HG03558 (cell line): ENCODE data around the gene MLST8.

Experiments used
- ATAC-seq: cut with Tn5 transposase; IDR thresholded peaks from one replicate; pipeline ENCODE4 v1.9.1; 2021; ENCODE audit warnings: moderate number of reproducible peaks; ENCODE audit not compliant: unreplicated experiment; ENCODE audit errors: extremely low read depth

MLST8 gene

DNA sequence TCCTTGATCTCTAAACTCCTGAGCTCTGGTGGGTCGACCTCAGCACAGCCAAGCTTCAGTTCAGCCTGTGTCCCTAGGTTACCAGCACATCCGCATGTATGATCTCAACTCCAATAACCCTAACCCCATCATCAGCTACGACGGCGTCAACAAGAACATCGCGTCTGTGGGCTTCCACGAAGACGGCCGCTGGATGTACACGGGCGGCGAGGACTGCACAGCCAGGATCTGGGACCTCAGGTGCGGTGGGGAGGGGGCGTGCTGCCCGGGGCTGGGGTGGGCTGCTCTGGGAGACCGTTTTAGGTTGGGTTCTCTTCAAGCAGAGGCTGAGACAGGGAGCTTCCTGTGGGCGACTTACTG lies 1.1 kb downstream of the MLST8 start:
- ATAC-seq: no peak

DNA sequence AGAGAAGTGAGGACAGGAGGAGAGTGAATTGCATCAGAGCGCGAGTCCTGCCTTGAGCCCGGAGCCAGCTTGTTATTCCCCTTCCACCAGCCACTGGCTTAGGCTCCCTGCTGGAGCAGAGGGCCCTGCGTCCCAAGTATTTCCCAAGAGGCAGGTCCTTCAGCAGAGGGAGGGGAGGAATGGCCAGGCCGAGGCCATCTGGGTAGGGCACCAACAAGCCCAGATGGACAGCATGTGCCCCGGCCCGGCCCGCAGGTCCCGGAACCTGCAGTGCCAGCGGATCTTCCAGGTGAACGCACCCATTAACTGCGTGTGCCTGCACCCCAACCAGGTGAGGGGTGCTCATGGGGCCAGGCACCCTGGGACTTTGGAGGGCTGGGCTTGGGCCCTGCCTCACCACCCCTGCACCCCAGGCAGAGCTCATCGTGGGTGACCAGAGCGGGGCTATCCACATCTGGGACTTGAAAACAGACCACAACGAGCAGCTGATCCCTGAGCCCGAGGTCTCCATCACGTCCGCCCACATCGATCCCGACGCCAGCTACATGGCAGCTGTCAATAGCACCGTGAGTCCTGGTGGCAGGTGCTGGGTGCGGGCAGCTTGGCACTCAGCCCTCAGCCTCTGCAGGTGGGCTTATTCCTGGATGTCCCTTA lies 1.7 kb downstream of the MLST8 start:
- ATAC-seq: no peak

DNA sequence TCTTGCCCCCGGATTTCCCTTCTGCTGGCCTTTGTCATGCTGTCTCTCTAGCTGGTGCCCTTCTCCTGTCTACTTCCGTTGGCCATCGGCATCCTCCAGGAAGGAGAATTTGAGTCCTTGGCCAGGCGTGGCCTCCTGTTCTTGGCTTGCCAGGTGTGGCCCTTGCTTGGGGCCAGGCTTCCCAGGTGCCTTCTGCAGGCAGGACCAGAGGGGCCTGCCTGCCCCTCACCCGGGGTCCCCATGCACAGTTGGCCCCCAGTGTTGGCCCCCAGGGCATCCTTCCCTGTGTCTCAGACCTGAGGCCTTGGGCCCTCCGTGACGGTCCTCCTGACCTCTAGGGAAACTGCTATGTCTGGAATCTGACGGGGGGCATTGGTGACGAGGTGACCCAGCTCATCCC lies 2.6 kb downstream of the MLST8 start:
- no peak for ATAC-seq

DNA sequence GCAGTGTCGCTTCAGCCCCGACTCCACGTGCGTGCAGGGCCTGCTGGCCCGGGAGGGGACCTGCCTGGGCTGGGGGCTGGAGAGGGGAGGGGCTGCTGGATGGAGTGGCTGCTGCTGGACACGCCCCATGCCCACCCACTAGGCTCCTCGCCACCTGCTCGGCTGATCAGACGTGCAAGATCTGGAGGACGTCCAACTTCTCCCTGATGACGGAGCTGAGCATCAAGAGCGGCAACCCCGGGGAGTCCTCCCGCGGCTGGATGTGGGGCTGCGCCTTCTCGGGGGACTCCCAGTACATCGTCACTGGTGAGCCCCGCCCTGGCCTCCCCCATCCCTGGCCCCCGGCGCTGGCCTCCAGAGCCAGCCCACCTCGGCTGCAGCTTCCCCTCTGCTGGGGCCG lies 3.1 kb downstream of the MLST8 start:
- ATAC-seq: no peak

DNA sequence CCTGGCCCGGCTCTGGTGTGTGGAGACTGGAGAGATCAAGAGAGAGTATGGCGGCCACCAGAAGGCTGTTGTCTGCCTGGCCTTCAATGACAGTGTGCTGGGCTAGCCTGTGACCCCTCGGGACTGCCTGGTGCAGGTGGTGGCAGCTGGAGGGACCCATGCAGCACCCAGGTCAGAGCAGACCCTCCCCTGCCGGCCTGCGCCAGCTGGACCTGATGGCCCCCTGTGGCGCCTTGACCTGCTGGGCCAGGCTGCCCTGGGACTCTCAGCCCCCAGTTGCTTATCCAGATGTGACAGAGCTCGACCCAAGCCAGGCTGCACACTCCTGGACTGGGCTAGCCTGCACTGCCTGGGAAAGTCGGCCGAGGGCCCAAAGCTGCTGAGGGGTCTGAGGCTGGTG lies 3.5 kb downstream of the MLST8 start:
- no peak for ATAC-seq

DNA sequence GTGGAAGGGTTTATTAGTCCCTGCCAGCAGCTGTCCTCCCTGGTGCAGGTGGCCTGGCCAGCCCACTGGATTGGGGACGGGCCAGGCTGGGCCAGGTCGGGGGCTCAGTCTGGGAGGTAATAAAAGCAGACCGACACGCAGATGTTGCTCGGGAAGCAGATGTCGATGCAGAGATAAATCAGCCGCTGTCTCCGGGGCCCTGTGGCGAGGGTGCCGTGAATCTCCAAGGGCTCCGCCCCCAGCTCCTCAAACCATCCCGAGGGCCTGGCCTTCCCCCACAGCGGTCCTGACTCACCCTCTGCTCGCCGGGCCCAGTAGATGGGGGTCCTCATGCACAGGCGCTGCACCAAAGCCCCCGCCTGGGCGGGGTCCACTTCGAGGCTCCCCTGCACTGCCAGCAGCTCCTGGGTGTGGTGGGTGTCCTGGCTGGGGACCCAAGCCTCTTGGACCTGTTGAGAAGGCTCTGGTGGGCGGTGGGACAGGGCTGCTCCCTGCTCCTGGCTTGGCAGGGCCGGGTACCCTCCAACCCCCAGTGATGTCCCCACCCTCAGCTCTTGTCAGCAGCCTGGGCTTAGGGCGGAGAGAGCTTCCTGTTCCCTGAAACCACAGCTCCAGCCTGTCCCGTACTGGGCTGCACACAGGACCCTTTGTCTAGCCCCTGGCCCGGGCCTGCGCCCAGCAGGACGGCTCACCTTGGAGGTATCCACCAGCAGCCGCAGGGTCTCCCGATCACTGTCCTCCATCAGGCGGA lies 4.2 kb downstream of the MLST8 start:
- no peak for ATAC-seq

DNA sequence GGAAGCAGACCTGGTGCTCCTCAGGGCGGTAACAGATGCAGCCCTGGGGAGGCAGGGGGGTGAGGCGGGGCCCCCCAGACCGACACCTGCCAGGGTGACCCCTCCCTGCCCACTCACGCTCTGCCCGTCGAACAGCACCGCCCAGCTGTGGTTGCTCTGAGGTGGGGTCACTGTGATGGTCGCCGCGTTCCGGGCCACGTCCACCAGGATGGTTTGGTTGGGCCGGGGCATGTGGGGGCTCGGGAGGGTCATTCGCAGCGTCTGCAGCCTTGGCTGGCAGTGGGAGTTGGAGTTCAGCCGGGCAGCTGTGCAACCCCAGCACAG lies 4.7 kb downstream of the MLST8 start:
- no peak for ATAC-seq

DNA sequence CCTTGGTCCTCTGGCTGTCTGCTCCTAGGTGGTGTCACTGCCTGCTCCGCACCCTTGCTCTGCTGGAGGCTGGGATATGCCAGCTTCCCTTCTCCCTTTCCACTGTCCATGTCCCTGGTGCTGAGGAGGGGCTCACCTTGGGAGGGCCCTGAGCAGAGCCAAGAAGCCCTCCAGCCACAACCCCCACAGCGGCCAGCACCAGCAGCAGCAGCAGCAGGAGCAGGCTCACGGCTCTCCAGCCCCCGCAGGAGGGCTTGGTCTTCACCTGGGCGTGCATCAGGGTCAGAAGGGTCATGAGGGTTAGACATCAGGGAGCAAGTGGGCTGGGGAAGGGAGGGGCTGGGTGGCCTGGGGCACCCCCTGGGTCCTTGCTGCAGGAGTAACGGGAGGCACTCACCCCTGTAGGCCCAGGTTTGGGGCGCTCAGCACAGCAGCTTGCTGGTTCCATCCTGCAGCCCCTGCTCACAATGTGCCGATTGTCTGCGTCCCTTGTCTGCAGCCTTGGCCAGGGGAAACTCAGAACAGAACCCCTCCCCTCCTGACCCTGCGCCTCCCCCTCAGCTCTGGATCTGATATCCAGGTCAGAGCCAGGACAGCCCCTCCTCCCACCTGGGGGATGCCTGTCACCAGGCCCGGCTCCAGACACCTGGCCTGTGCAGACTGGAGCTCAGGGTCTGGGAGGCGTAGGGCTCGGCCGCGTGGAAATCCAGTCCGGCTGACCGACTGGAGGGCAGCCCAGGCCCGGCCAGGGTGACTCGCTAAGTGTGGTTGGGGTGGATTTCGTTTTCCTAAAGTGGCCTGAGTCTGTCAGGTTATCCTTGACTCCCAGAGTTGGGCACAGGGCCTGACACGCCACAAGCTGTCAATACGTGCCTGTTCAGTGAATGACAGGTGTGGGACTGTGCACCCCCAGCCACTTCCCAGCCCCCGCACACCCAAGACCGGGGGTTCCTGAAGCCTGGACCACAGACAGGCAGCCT lies 5.4 kb downstream of the MLST8 start, which contains the start of gene BRICD5:
Gene BRICD5, minus strand, starts transcription at position 478 of the 980 bp plus-strand sequence. Its CDS starts 30 bp downstream, at position 448.
- ATAC-seq: no peak

DNA sequence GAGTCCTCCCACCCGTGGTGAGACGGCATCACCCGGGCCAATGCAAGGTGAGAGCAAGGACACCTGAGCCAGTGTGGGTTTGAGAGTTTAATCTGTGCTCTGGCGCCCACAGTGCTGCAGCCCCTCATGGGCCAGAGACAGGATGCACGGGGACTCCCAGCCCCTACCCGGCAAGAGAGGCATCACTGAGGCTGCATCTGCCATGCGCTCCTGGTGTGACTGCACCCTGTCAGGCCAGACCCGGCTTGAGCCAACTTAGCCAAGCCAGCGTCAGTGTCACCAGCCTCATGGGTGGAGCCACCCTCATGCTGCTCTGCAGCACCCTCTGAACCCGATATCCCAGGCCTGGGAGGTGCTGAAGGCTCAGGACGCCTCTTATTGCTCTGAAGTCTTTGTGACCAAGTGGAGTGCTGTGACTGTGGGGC lies 6.7 kb downstream of the MLST8 start:
- no peak for ATAC-seq

DNA sequence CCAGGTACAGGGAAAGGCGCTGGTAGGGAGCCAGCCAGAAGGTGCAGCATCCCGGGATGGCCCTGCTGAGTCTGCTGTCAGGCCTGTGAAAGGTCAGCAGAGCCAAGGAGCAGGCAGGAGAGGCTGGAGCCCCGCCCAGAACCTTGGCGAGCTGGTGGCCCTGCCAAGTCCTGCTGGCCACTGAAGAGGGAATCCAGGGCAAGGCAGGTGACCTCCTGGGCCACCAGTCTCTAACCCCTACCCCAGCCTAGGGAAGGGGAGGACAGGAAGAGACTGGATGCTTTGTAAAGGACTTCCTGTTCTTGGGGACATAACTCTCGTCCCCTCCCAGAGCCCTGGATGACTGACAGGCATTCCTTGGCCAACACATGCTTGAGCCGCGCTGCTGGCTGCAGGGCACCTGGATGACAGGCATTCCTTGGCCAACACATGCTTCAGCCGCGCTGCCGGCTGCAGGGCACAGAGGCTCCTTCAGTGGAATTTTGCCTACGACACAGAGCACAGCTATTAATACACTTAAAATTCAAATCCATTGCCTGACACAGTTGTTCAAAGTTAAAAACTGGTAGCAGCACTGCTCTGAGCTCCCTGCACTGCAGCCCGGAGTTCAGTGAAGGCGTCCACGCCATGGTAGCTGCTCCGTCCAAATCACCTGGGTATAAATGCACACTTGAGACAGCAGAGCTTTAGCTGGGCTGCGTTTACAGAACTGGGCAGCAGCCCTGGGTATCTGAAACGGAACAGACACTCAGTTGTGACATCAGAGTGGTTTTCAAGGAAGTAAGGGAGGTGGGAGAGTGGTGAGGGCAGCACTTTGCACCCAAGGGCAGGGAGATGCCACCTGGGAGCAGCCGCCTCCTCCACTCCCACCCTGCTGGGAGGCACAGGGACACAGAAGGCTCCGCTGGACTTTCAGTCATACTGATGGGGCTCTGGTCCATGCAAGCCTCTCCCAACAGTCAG lies 7.4 kb downstream of the MLST8 start:
- no peak for ATAC-seq

DNA sequence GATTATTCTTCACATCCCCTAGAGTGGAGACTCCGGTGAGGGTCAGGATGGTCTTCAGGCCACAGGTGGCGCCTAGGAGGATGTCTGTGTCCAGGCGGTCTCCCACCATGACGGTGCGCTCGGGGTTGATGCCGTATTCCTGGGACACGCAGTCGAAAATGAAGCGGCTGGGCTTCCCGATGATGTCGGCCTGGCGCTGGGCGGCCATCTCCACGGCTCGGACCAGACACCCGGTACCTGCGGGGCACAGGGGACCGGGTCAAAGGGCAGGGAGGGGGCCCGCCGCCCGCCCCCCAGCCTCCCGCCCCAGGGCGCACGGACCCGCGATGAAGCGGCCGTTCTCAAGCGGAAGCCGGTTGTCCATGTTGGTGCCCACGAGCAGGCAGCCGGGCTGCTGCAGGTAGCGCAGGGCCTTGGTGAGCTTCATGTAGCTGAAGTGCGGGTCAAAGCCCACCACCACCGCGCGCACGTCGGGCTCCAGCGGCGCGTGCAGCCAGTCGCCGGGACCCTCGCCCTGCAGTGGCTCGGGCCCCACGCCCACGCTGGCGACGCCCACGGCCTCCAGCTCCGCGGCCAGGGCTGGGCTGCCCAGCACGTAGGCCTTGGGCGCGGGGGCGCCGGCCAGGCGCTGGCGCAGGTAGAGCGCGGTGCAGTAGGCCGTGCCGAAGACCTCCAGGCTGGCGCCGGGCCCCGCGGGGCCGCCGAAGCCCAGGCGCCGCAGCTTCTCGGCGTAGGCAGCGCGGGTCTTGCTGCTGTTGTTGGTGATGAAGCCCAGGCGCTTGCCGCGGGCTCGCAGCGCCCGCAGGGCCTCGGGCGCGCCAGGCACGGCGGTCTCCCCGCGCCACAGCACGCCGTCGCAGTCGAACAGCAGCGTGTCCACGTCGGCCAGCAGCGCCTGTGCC lies 8.8 kb downstream of the MLST8 start:
- peak; percentile 6 for ATAC-seq

DNA sequence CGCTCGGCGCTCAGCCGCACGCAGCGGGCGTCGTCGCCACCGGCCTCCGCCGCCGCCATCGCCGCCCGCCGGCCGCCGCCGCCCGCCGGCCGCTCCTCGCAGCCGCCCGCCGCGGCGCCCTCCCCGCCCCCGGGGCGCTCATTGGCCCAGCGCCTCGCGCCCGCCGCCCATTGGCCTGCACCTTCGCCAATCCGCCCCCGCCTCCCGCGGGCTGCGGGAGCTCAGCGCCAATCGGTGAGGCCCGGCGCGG lies 9.4 kb downstream of the MLST8 start, which contains the start of gene PGP:
Gene PGP, minus strand, starts transcription at position 122 of the 250 bp plus-strand sequence. Its CDS starts 63 bp downstream, at position 59.
- ATAC-seq: peak; percentile 72

DNA sequence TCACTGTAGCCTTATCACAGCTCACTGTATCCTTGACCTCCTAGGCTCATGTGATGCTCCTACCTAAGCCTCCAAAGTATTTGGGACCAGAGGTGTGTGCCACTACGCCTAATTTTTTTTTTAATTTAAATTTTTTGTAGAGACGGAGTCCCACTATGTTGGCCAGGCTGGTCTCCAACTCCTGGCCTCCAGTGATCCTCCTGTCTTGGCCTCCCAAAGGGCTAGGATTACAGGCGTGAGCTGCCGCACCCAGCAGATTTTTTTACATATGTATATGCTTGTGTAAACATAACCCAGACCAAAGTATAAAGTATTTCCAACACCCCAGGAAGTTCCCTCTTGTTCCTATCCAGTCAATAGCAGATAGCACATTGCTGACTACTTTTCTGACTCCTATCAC lies 11.1 kb downstream of the MLST8 start:
- ATAC-seq: no peak

DNA sequence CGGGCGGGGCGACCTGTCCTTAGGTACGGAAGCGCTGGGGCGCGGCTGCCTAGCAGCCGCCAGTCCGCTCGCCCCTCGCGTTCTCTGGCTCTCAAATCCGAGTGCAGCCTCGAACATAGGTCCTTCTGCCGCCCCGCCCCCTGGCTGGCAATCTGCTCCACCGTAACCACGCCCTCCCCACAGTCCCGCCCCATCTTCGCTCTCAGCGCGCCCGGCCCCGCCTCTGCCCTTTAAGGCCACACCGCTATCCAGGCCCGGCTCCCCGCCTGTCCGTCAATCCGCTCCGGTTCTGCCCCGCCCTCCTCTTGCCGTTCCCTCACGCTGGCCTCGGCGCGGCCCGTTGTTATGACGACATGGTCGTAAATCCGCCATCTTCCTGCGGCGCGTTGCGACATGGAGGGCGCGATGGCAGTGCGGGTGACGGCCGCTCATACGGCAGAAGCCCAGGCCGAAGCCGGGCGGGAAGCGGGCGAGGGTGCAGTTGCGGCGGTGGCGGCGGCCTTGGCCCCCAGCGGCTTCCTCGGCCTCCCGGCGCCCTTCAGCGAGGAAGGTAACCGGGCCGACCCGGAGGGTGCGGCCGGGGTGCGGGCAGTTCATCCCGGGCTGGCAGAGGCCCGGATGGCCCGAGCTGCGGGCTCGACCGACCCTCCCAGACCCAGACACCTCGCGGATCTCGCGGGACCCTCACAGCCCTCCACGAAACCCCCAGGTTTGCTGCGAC lies 18.1 kb downstream of the MLST8 start, which contains the start of gene E4F1:
Gene E4F1, plus strand, starts transcription at position 371 of the 721 bp plus-strand sequence. Its CDS starts 23 bp downstream, at position 394.
- peak; percentile 71 for ATAC-seq

DNA sequence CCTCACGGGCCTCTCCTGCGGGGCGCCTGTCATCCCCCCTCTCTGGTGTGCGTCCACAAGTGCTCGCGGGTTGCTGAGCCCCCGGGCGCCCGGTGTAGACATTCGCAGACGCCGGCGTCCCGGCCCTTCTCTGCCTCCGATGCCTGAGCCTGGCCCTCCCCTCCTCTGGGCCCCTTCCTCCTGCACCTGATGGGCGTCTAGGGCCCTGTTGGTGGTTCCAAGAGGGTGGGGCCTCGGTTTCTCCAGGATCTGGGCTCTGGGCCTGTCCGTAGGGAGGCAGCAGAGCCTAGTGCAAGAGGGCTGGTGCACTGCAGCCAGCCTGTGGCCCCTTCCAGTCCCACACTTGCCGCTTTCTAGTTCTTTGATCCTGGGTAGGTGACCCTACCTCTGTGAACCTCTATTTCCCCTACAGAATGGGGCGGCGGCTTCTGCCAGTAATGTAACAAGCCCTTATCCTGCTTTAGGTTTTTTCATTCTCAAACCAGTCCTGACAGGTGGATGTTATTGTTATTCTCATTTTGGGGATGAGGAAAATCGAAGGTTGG lies 18.8 kb downstream of the MLST8 start:
- no peak for ATAC-seq

DNA sequence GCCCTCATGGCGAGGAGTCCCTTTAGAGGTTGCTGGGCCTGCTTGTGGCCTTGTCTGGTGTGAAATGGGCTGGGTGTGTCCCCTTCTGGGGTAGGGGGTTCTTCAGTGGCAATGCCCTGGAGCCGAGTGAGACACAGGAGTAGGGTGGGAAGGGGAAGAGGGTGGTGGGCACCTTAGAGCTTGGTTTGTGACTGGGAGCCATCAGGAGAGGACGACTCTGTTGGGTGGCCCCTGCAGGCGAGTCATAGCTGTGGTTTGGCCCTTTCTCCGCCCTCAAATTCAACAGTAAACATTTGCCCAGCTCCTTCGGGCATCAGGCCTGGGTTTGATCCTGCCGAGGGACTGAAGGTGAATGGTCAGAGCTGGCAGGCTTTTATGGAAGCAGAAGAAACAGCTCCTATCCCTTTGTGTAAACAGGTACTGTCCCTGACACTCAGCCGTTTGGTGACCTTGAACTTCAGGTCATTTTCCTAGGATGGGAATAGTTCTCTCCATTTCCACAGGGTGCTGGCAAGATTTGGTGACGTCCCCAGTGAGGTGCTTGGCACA lies 21.1 kb downstream of the MLST8 start:
- ATAC-seq: no peak

DNA sequence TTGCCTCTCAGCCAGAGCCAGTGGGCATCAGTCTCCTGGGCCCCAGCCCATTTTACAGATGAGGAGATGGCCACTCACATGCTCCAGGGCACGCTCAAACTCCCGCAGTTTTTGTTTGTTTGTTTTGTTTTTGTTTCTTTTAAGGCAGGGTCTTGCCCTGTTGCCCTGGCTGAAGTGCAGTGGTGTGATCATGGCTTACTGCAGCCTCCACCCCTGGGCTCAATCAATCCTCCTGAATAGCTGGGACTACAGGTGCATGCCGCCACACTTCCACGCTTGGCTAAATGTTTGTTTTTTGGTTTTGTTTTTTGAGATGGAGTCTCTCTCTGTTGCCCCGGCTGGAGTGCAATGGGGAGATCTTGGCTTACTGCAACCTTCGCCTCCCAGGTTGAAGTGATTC lies 21.7 kb downstream of the MLST8 start:
- ATAC-seq: no peak
